GM19043 (cell line): ENCODE results near the gene FCHO1.

Experiments used
- ATAC-seq: cut with Tn5 transposase; IDR thresholded peaks from one replicate; pipeline ENCODE4 v1.9.1; 2021; ENCODE audit warnings: low read depth; ENCODE audit not compliant: unreplicated experiment

FCHO1 gene

DNA sequence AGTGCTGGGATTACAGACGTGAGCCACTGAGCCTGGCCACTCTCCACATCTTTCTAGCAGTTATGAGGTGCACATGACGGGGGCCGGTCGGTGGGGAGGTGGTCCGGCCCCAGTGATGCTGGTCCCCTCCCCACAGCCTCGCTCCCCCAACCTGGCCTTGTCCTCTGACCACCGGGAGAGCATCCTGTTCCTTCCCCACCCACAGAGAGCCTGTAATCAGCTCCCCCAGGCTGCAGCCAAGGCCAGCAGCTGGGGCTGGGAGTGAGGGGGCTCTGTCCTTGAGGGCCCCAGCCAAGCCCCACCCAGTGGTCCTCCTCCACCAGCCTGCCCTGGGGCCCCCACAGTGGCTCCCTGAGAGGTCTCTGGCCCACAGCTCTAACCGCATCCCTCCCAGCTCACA, 73.1 kb downstream of the FCHO1 start:
- no peak for ATAC-seq

DNA sequence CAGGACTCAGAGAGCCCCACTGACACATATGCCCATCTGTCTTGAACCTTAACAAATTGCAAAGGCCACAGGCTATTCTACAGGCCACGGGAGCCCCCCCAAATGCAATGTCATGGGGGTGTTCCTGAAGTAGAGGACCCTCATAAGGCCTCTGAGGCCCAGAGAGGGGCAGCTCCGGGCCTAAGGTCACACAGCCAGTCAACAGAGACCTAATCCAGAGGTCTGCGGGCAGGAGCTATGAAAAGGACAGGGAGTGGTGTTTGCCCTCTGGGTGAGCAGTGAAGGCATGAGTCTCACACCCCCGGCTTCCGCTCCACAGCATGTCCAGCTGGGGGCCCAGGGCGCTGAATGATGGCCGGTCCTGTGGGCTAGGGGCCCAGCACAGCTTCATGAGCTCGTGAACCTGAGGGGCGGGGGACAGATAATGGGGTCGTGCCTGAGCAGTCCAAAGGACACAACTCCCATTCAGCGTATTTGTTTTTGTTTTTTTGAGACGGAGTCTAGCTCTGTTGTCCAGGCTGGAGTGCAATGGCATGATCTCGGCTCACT, 75.3 kb downstream of the FCHO1 start:
- ATAC-seq, result no peak

DNA sequence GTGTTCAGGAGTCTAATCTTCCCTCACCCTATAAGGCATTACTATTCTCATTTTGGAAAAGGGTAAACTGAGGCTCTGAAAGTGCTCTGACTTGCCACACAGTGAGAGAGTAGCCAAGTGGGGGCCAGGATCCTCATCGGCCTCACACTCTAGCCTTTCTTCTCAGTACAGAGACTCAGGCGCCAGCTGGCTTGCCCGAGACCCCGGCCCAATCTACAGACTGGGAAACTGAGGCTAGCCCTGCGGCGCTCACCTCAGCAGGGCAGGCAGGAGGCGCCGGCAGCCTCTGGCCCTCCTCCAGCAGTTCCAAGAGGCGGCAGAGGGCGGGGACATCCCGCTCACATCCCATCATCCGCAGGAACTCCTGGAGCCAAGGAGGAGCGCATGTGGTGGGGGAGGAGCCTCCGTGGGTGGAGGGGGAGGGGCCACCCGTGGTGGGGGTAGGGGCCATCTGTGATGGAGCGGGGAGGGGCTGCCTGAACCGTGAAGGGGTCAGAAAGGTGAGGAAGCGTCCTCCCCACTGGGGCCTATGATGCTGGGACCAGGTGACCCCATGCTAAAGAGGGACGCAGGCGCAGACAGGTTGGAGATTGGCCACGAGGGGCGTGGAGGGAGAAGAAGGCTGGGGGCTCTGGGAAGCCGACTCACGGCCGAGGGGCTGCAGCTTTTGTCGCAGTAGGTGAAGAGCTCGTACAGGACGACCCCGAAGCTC, 78.7 kb downstream of the FCHO1 start:
- no peak for ATAC-seq

DNA sequence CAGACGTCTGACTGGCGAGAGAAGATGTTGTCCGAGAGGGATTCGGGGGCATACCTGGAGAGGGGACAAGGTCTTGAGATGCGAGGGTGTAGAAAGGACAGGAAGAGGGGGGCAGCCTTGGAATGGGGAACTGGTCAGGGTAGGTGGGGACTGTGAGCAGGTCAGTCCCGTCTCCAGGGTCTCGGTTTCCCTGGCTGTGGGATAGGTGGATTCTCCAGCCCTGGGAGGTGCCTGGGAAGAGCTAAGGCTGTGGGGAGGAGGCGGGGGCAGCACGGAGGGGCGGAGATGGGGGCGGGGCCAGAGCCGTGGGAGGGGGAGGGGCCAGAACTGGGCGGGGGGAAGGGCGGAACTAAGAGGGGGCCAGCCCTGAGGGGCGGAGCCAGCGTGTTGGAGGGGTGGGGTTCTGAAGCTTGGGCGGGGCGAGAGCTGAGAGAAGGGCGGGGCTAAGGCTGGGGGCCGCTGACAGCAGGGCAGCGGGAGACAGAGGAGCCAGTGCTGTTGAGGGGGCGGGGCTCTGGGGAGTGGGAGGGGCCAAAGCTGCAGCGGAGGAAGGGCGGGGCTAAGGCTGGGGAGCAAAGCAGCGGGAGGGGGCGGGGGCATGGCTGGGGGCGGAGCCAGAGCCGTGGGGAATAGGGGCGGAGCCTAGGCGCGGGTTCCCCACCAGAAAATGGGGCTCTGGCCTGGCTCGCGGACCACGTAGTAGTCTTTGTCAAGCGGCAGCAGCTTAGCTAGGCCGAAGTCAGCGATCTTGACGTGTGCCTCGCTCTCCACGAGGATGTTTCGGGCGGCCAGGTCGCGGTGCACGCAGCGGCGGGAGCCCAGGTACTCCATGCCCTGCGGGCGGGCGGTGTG, 79.5 kb downstream of the FCHO1 start:
- ATAC-seq, result no peak

DNA sequence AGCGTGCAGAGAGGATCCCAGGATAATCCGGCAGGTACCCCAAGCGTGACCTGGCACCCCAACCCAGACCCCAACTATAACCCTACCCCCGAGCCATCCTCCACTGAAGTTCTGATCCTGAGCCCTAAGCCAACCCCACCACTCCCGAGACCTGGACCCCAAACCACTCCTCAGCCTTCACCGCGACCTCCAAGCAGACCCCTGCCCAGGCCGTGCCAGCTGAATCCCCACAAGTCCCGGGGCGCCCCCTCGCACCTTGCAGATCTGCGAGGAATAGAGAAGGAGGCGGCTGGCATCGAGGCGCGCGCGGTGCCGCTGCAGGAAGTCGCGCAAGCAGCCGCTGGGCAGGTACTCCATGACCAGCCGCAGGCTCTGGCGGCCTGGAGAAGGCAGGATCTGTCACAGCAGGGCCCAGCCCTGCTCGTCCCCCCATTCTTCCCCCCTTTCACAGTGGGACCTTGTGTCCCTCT, 80.2 kb downstream of the FCHO1 start:
- ATAC-seq, result no peak

DNA sequence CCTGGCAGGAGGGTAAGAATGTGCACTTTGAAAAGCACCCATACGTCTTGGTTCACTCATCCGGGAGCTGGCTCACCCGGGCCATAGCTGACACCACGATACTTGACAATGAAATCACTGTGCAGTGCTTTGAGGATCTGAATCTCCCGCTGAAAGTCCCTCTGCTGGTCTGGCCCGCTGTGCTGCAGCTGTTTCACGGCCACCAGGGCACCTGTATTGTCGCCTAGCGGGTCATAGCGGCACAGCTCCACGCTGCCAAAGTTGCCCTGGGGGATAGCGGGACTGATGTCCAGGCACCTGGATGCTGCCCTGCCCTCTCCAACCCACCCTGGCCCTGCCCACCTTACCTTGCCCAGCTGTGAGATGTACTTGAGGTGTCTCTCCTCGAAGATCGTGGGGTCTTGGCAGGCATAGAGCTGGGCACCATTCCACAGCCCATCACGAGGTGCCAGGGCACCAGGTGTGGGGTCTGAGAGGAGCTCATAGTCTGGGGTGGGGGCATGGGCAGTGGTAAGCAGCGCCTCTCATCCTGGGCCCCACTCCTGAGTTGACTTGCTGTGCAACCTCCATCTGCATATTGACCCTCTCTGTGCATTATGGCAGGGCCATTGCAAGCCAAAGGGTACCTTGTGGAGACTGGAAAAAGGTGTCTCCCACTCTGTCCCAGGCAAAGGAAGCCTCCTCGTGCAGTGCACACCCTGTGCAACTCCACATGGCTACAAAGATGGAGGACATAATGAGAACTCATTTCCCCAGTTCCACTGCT, 81.3 kb downstream of the FCHO1 start:
- ATAC-seq, result no peak

DNA sequence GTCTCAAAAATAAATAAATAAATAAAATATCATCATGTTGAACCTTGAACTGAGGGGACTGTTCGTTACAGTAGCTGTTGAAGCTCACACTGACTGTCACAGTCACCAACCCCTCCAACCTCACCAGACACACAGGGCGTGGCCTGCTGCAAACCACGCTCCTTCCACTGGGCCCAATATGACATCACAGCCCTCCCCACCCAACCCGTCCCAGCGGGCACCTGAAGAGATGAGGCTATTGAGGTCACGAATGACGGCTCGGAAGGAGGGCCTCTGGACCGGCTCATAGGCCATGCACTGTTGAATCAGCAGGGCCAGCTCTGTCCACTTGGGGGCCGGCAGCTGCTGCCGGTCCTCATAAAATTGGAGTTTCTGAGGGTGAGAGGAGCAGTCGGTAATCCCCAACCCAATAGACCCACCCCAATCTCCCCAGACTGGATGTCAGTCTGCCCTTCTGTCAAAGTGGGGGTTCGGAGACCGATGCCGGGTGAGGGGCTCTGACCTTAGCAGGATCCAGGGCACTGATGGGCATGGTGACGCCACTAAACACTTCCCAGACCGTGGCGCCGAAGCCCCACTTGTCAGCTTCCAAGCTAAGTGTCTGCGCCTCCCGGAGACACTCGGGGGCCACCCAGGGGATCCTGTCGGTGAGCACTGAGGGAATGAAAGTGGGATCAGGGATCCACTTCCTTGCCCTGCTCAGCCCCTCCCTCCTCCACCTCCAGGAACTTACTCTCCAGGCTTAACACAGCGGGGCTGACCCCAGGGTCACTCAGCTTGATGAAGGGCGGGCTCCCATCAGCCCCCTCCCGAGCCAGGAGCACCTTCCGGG, 83.3 kb downstream of the FCHO1 start:
- ATAC-seq, result no peak

DNA sequence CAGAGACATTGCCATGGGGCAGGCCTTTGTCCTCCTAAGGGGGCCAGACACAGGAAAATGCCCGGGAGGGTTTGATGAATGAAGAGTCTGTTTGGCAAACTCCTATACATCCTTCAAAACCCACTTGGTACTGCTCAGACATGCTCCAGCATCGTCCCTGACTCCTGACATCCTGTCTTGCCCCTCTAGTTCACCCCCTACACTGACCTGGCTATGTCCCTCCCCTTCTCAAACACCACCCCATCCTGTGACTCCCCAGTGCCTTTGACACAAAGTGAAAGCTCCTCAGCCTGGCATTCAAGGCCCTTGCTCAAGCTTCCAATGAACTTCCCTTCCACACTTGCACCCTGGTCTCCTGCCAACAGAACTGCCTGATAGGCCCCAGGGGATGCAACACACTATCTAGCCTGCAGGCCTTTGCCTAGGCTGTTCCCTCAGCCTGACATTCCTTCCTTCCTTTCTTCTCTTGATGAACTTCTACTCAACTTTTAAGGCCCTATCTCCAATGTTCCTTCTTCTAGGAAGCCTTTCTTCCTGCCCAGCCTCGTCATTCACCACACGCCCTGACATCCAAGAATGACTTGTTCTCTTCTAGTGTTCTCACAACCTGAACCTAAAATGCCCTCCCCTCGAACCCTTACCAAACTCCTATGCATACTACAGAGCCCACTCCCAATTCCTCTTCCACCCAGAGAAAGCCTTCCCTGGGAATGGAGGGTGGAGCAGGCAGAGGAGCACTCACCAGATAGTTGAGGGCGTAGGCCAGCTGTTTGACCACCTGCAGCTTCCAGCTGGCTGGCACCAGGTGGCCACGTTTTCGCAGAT, 84.1 kb downstream of the FCHO1 start:
- no peak for ATAC-seq

DNA sequence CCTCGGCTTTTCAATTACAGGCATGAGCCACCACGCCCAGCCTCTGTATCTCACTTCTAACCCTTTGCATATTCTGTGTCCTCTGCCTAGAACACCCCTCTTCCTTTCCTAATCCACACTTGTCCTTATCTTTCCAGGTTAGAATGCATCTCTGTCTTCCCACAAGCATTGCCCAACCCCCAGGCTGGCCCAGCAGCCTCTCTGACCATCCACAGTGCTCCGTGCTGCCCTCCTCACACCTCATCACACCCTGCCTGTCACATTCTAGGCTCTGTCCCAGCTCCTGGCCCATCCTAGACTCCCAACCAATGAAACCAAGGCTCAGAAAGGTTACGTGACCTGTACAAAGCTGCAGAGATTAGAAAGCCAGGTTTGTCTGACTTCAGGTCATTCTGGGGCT, 85.3 kb downstream of the FCHO1 start:
- ATAC-seq, result no peak

DNA sequence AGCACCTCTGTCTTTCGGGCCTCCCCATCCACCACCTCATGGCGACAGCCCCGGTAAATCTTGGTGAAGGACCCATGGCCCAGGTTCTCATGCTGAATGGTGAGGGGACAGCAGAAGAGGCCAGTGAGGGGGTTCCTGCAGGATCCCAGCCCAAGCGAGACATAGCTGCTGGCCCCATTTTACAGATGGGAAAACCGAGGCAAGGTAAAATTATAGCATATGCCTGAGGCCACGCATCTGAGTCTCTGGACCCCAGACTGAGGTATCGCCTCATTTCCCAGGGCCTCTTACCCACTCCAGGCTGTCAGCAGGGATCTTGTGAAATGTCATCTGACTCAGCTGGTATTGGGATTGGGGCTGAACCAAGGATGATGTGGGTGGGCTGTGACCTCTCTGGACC, 86.7 kb downstream of the FCHO1 start:
- no peak for ATAC-seq
